Measurements from ENCODE around the gene SF3B3. TPM values are rescaled to one million over a fixed set of nuclear protein-coding genes. Genes with fewer than 3 reads are reported as not detected.
"Not testable (repeated sequence)": the region's sequence is repeated elsewhere in the genome, so short reads cannot be mapped to it uniquely, and the experiment has no call there.

The SF3B3 gene
- total RNA-seq, 1 donor, result 142 TPM

- Histone ChIP-seq H3K4me1 (ENCODE audit: insufficient read depth, low read length) (no peaks in the 10 kb centered on the region), H3K4me3 (ENCODE audit: insufficient read depth, low read length) (no peak overlapping the region), H3K27ac (ENCODE audit: low read depth, low read length) (no peak overlapping the region), H4K20me1 (ENCODE audit: insufficient read depth, low read length) (no peaks in the 10 kb centered on the region), H3K27me3 (ENCODE audit: insufficient read depth, low read length) (no peaks in the 10 kb centered on the region), H3K4me2 (ENCODE audit: insufficient read depth, low read length) (no peak overlapping the region), H2AFZ (ENCODE audit: low read length) (no peak overlapping the region), H3K9me3 (ENCODE audit: low read depth, low read length) (no peaks in the 10 kb centered on the region), H3K36me3 (ENCODE audit: insufficient read depth, low read length) (no peaks in the 10 kb centered on the region), H3K79me2 (ENCODE audit: insufficient read depth, low read length) (no peaks in the 10 kb centered on the region)
- no peak for DNase-seq (ENCODE audit: insufficient read length, low spot score, missing footprints)
- no peak for TF ChIP-seq CTCF (IDR thresholded peaks at IDR 0.05; ENCODE audit: extremely low read depth, low read depth, low read length)
These were observed 92.3 kb downstream of the SF3B3 start for GRCh38 chr16:70615945-70616344.

- H3K27me3 ChIP-seq (ENCODE audit: insufficient read depth, low read length); H2AFZ ChIP-seq (ENCODE audit: low read length); H3K4me3 ChIP-seq (ENCODE audit: insufficient read depth, low read length); H3K79me2 ChIP-seq (ENCODE audit: insufficient read depth, low read length); H3K27ac ChIP-seq (ENCODE audit: low read depth, low read length); DNase-seq (ENCODE audit: insufficient read length, low spot score, missing footprints); H3K4me1 ChIP-seq (ENCODE audit: insufficient read depth, low read length); H3K36me3 ChIP-seq (ENCODE audit: insufficient read depth, low read length); H3K4me2 ChIP-seq (ENCODE audit: insufficient read depth, low read length); H4K20me1 ChIP-seq (ENCODE audit: insufficient read depth, low read length); H3K9me3 ChIP-seq (ENCODE audit: low read depth, low read length): not testable (repeated sequence)
These were observed 98.2 kb downstream of the SF3B3 start for GRCh38 chr16:70621864-70622263.

Small RNA genes lying within 50 kb of the gene (small RNA-seq; reads per million reads assigned to genes)
- gene SNORD111 (0.67 reads per million), gene SNORD111B (133 reads per million, percentile 97 among the genes with 10 or more reads in this experiment)

Other genes starting within 250 kb of the SF3B3 start
- gene AARS1, start 234.3 kb upstream of the SF3B3 start, total RNA-seq, result 197 and 213 TPM in 2 replicates
- 30.6 and 42.7 TPM in 2 replicates for gene DDX19B, start 224.6 kb upstream of the SF3B3 start, total RNA-seq
- gene DDX19A, start 176.9 kb upstream of the SF3B3 start, total RNA-seq, result 35.4 and 43.1 TPM in 2 replicates
- 22.4 and 22.7 TPM in 2 replicates for gene ST3GAL2, start 84.7 kb upstream of the SF3B3 start, total RNA-seq
- gene FCSK, start 69.2 kb upstream of the SF3B3 start, total RNA-seq, result 10.3 and 11.9 TPM in 2 replicates
- gene COG4, start 262 bp upstream of the SF3B3 start, total RNA-seq, result 51.3 and 61.5 TPM in 2 replicates
- gene IL34, start 122.7 kb downstream of the SF3B3 start, total RNA-seq, result 5.6 and 9.4 TPM in 2 replicates
- gene MTSS2, start 162.2 kb downstream of the SF3B3 start, total RNA-seq, result 54.2 and 56.5 TPM in 2 replicates